K562 (cell line): ENCODE data around the gene STAT4.

Experiments
- ATF3 ChIP-seq, 2 experiments: fragments of 450-650 bp in 1 of 2; sonication (generic) in 1 of 2; formaldehyde crosslinking in 1 of 2; IDR thresholded peaks in 1 of 2; conservative IDR thresholded peaks in 1 of 2; 2 replicates each; pipeline versions ENCODE4 v1.6.1 to v1.8.1; 2016 to 2023; ENCODE audit warnings: mild to moderate bottlenecking in 2 of 2, moderate library complexity in 2 of 2, inconsistent platforms in 1 of 2, missing genetic modification reagents in 1 of 2
- CHCHD3 ChIP-seq: fragments of 250-450 bp; sonication (Bioruptor Pico); IDR thresholded peaks from 2 replicates; pipeline ENCODE4 v2.1.2; 2022; ENCODE audit warnings: mild to moderate bottlenecking

- no peak for TF ChIP-seq CHCHD3 (CRISPR knock-in tag)
- no peak for TF ChIP-seq ATF3 (IDR thresholded peaks at IDR 0.05)
- no peak for TF ChIP-seq ATF3 (CRISPR knock-in tag; conservative IDR thresholded peaks at IDR 0.05)
These were observed 69.2 kb downstream of the STAT4 start for GRCh38 chr2:191081411-191082155.
